Measurements from ENCODE around the gene SMURF2.
A peak's percentile ranks its signal among the peaks of the same experiment; 100 is the strongest.

DNA sequence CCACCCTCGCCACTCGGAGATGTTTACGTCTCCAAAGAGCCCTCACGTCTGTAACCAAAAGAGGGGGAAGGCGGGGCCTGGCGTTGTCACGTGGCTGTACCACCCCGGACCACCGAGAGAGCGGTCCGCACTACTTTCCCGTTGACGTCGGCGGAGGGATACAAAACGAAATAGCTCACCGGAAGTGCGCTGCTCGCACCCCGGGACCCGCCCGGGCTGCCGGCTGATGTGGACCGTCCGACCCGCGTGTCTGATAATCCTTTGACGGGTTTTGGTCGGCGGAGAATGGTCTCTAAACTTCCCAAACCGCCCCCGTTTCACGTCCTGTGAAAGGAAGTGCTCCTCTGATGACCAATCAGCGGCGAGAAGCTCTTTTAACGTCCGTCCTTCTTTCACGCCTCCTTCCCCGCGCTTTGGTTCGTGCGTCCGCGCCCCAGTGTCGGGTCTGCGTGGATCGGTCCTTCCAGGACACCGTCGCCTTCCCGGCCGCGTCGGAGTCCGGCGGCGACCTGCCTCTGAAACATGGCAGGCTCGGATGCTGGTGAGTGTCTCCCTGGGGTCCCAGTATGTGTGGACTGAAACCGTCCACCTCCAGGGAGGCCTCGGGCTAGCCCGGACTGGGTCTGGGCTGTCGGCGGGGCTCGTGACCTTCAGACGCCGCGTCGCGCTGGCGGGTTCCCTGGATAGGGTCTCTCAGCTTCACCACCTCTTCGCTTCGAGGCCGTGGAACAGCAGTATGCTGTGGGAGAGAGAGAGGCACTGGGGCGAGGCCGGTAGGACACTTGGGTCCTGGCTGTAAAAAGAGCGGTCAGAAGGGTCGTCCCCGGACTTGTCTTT lies 155.3 kb downstream of the SMURF2 start, which contains the start of gene CEP95:
- TF ChIP-seq SMAD5 (IDR thresholded peaks at IDR 0.05; ENCODE audit: low read depth), result no peak
- no peak for TF ChIP-seq BMI1 (IDR thresholded peaks at IDR 0.05; ENCODE audit: borderline replicate concordance)
- no peak for TF ChIP-seq EZH2 (IDR thresholded peaks at IDR 0.05; ENCODE audit: borderline replicate concordance, control insufficient read depth, low read depth, low read length)
- TF ChIP-seq, protein P1, sequence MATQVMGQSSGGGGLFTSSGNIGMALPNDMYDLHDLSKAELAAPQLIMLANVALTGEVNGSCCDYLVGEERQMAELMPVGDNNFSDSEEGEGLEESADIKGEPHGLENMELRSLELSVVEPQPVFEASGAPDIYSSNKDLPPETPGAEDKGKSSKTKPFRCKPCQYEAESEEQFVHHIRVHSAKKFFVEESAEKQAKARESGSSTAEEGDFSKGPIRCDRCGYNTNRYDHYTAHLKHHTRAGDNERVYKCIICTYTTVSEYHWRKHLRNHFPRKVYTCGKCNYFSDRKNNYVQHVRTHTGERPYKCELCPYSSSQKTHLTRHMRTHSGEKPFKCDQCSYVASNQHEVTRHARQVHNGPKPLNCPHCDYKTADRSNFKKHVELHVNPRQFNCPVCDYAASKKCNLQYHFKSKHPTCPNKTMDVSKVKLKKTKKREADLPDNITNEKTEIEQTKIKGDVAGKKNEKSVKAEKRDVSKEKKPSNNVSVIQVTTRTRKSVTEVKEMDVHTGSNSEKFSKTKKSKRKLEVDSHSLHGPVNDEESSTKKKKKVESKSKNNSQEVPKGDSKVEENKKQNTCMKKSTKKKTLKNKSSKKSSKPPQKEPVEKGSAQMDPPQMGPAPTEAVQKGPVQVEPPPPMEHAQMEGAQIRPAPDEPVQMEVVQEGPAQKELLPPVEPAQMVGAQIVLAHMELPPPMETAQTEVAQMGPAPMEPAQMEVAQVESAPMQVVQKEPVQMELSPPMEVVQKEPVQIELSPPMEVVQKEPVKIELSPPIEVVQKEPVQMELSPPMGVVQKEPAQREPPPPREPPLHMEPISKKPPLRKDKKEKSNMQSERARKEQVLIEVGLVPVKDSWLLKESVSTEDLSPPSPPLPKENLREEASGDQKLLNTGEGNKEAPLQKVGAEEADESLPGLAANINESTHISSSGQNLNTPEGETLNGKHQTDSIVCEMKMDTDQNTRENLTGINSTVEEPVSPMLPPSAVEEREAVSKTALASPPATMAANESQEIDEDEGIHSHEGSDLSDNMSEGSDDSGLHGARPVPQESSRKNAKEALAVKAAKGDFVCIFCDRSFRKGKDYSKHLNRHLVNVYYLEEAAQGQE (IDR thresholded peaks at IDR 0.05; ENCODE audit: low read depth, low read length), result no peak
- TF ChIP-seq, protein P2, sequence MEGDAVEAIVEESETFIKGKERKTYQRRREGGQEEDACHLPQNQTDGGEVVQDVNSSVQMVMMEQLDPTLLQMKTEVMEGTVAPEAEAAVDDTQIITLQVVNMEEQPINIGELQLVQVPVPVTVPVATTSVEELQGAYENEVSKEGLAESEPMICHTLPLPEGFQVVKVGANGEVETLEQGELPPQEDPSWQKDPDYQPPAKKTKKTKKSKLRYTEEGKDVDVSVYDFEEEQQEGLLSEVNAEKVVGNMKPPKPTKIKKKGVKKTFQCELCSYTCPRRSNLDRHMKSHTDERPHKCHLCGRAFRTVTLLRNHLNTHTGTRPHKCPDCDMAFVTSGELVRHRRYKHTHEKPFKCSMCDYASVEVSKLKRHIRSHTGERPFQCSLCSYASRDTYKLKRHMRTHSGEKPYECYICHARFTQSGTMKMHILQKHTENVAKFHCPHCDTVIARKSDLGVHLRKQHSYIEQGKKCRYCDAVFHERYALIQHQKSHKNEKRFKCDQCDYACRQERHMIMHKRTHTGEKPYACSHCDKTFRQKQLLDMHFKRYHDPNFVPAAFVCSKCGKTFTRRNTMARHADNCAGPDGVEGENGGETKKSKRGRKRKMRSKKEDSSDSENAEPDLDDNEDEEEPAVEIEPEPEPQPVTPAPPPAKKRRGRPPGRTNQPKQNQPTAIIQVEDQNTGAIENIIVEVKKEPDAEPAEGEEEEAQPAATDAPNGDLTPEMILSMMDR (IDR thresholded peaks at IDR 0.05 in 2 of 3, conservative IDR thresholded peaks at IDR 0.05 in 1 of 3; ENCODE audit: control insufficient read depth in 2 of 3, extremely low read depth in 1 of 3, insufficient read depth in 1 of 3, low read depth in 3 of 3, low read length in 3 of 3), result no peak
- TF ChIP-seq, protein P3, sequence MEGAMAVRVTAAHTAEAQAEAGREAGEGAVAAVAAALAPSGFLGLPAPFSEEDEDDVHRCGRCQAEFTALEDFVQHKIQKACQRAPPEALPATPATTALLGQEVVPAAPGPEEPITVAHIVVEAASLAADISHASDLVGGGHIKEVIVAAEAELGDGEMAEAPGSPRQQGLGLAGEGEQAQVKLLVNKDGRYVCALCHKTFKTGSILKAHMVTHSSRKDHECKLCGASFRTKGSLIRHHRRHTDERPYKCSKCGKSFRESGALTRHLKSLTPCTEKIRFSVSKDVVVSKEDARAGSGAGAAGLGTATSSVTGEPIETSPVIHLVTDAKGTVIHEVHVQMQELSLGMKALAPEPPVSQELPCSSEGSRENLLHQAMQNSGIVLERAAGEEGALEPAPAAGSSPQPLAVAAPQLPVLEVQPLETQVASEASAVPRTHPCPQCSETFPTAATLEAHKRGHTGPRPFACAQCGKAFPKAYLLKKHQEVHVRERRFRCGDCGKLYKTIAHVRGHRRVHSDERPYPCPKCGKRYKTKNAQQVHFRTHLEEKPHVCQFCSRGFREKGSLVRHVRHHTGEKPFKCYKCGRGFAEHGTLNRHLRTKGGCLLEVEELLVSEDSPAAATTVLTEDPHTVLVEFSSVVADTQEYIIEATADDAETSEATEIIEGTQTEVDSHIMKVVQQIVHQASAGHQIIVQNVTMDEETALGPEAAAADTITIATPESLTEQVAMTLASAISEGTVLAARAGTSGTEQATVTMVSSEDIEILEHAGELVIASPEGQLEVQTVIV (IDR thresholded peaks at IDR 0.05; ENCODE audit: borderline replicate concordance, partially characterized antibody), result peak; percentile 81
- TF ChIP-seq, protein P4, sequence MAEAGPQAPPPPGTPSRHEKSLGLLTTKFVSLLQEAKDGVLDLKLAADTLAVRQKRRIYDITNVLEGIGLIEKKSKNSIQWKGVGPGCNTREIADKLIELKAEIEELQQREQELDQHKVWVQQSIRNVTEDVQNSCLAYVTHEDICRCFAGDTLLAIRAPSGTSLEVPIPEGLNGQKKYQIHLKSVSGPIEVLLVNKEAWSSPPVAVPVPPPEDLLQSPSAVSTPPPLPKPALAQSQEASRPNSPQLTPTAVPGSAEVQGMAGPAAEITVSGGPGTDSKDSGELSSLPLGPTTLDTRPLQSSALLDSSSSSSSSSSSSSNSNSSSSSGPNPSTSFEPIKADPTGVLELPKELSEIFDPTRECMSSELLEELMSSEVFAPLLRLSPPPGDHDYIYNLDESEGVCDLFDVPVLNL (IDR thresholded peaks at IDR 0.05; ENCODE audit: low read depth, low read length), result no peak
- no peak for TF ChIP-seq ZSCAN29 (IDR thresholded peaks at IDR 0.05)
- TF ChIP-seq POLR2A (IDR thresholded peaks at IDR 0.05; ENCODE audit: low read depth, low read length), result peak; percentile 90
- TF ChIP-seq SREBF2 (IDR thresholded peaks at IDR 0.05; ENCODE audit: low read length), result no peak
- peak; percentile 14; the same call in 1 of the 2 replicates for TF ChIP-seq BACH1 (IDR thresholded peaks at IDR 0.05; ENCODE audit: borderline replicate concordance)
- 0 out of 2 replicates have a peak, but pooled peaks have one; percentile 45 for TF ChIP-seq TCF7 (IDR thresholded peaks at IDR 0.05; ENCODE audit: borderline replicate concordance)
- TF ChIP-seq, protein P5, sequence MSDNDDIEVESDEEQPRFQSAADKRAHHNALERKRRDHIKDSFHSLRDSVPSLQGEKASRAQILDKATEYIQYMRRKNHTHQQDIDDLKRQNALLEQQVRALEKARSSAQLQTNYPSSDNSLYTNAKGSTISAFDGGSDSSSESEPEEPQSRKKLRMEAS (IDR thresholded peaks at IDR 0.05; ENCODE audit: low read depth, low read length), result peak; percentile 61
- TF ChIP-seq ZZZ3 (IDR thresholded peaks at IDR 0.05; ENCODE audit: control insufficient read depth, insufficient read length, low read depth), result no peak
